K562 (cell line): ENCODE results near the gene RNF187. TPM values are rescaled to one million over a fixed set of nuclear protein-coding genes. Genes with fewer than 3 reads are reported as not detected.

Source experiments
- ATAC-seq: fragments of 200-7000 bp; cut with Tn5 transposase; 3 replicates; pipeline ENCODE4 v1.9.1; 2020; ENCODE audit warnings: moderate library complexity
- BruUV-seq: library from RNA; stranded (reverse); fragments of 400-500 nt; replicated peaks from 2 replicates; lab custom pipeline; 2021; lab: Mats Ljungman, UMichigan
- CTCF ChIA-PET: fragments of 300-600 bp; formaldehyde crosslinking; extraction: SDS; loops from one replicate; lab custom pipeline; 2021; ENCODE audit warnings: low intra/inter-chr PET ratio; lab: Yijun Ruan, JAX
- POLR2A ChIA-PET: fragments of 300-600, 350-650 bp; sonication (Branson Sonifier 250); formaldehyde crosslinking; extraction: SDS; loops from one replicate; lab custom pipeline; 2021; ENCODE audit warnings: antibody characterized with exemption, inconsistent platforms; lab: Yijun Ruan, JAX
- DNase-seq, 4 experiments: peaks; one replicate each; pipeline versions ENCODE4 v3.0.0 to v3.0.0-alpha.2; 2011 to 2018; ENCODE audit warnings: low spot score in 3 of 4, mixed read lengths in 3 of 4; ENCODE audit errors: extremely low read depth in 1 of 4
- FAIRE-seq: peaks from 2 replicates; lab custom pipeline; 2011; peaks lifted over from hg19 to GRCh38; lab: Jason Lieb, UNC
- H2AFZ ChIP-seq: 2 replicates; pipeline ENCODE4 v1.6.0; 2011; ENCODE audit warnings: low read depth, low read length, control low read depth, inconsistent platforms
- H3K27ac ChIP-seq: fragments of 200-600 bp; 3 replicates; pipeline ENCODE4 v1.8.0; 2011; ENCODE audit warnings: low read depth, mild to moderate bottlenecking, control low read depth, inconsistent platforms, low read length, moderate library complexity, mixed read lengths; ENCODE audit errors: extremely low read depth
- H3K27me3 ChIP-seq, 2 experiments: fragments of 300-600 bp in 1 of 2; 2 replicates in 1 of 2; 3 replicates in 1 of 2; pipeline versions ENCODE4 v1.6.0 to v1.8.0; 2011; ENCODE audit warnings: inconsistent platforms in 2 of 2, low read length in 2 of 2, mild to moderate bottlenecking in 1 of 2, mixed read lengths in 1 of 2, moderate library complexity in 1 of 2; ENCODE audit not compliant: control insufficient read depth in 2 of 2, insufficient read depth in 2 of 2
- H3K36me3 ChIP-seq: fragments of 300-600 bp; 3 replicates; pipeline ENCODE4 v1.8.0; 2011; ENCODE audit warnings: mild to moderate bottlenecking, low read length, inconsistent platforms; ENCODE audit not compliant: control insufficient read depth, insufficient read depth
- H3K4me1 ChIP-seq, 2 experiments: fragments of 200-600 bp in 1 of 2; replicated peaks in 1 of 2; 2 replicates in 1 of 2; 3 replicates in 1 of 2; pipeline versions ENCODE4 v1.5.1 to v1.8.0; 2011; ENCODE audit warnings: inconsistent platforms in 2 of 2, low read length in 2 of 2, mild to moderate bottlenecking in 1 of 2, mixed read lengths in 1 of 2, moderate library complexity in 1 of 2; ENCODE audit not compliant: control insufficient read depth in 2 of 2, insufficient read depth in 2 of 2
- H3K4me2 ChIP-seq: 2 replicates; pipeline ENCODE4 v1.6.1; 2011; ENCODE audit warnings: low read length, control low read depth, inconsistent platforms, mixed read lengths; ENCODE audit not compliant: insufficient read depth
- H3K4me3 ChIP-seq: fragments of 200-600 bp; sonication (generic), shearing (Covaris generic); 2 replicates; pipeline ENCODE4 v1.5.1; 2016; ENCODE audit warnings: control low read depth, inconsistent platforms
- H3K79me2 ChIP-seq: fragments of 200-600 bp; 3 replicates; pipeline ENCODE4 v1.8.0; 2011; ENCODE audit warnings: low read length, inconsistent platforms; ENCODE audit not compliant: control insufficient read depth, insufficient read depth
- H3K9ac ChIP-seq, 2 experiments: 2 replicates each; pipeline versions ENCODE4 v1.6.0 to v1.6.1; 2011; ENCODE audit warnings: low read depth in 2 of 2, low read length in 2 of 2, control low read depth in 1 of 2, inconsistent platforms in 1 of 2, mild to moderate bottlenecking in 1 of 2, mixed read lengths in 1 of 2; ENCODE audit not compliant: insufficient read depth in 1 of 2
- H3K9me1 ChIP-seq: one replicate; pipeline ENCODE4 v1.6.0; 2011; ENCODE audit warnings: inconsistent platforms, mild to moderate bottlenecking, low read length, moderate library complexity; ENCODE audit not compliant: control insufficient read depth, insufficient read depth
- H3K9me3 ChIP-seq: replicated peaks from 2 replicates; pipeline ENCODE4 v1.5.1; 2011; ENCODE audit warnings: low read depth, low read length, inconsistent platforms; ENCODE audit not compliant: control insufficient read depth, insufficient read depth
- H4K20me1 ChIP-seq: replicated peaks from 2 replicates; pipeline ENCODE4 v1.6.1; 2011; ENCODE audit warnings: low read length, inconsistent platforms, mixed read lengths; ENCODE audit not compliant: control insufficient read depth, insufficient read depth
- CEBPB ChIP-seq: fragments of 450-650 bp; IDR thresholded peaks from 2 replicates; pipeline ENCODE4 v1.6.1; 2016; ENCODE audit warnings: missing genetic modification characterization, missing compliant biosample characterization
- CGGBP1 ChIP-seq: fragments of 250-450 bp; sonication (Bioruptor Pico); IDR thresholded peaks from 2 replicates; pipeline ENCODE4 v1.9.0; 2021; ENCODE audit warnings: mild to moderate bottlenecking
- CREB5 ChIP-seq: fragments of 250-450 bp; sonication (Bioruptor Pico); IDR thresholded peaks from 2 replicates; pipeline ENCODE4 v1.5.0; 2020; ENCODE audit warnings: mild to moderate bottlenecking
- MEF2A ChIP-seq: IDR thresholded peaks from 2 replicates; pipeline ENCODE4 v1.6.1; 2011; ENCODE audit warnings: low read depth, mild to moderate bottlenecking, low read length, moderate library complexity; ENCODE audit not compliant: control insufficient read depth
- RBFOX2 ChIP-seq: fragments of 200-400 bp; formaldehyde crosslinking; IDR thresholded peaks from 2 replicates; pipeline ENCODE4 v1.6.1; 2017; ENCODE audit warnings: low read depth, mild to moderate bottlenecking, low read length, moderate library complexity
- SIN3A ChIP-seq, 2 experiments: fragments of 150-350 bp in 1 of 2; IDR thresholded peaks; 2 replicates each; pipeline ENCODE4 v1.6.1; 2011 to 2016; ENCODE audit warnings: borderline replicate concordance in 2 of 2, low read depth in 2 of 2, low read length in 2 of 2, mild to moderate bottlenecking in 2 of 2, moderate library complexity in 2 of 2; ENCODE audit not compliant: control insufficient read depth in 1 of 2
- STAT5A ChIP-seq: IDR thresholded peaks from 2 replicates; pipeline ENCODE4 v1.6.1; 2012; ENCODE audit warnings: low read length, inconsistent platforms, borderline replicate concordance
- TCF15 ChIP-seq: fragments of 250-450 bp; sonication (Bioruptor Pico); IDR thresholded peaks from 2 replicates; pipeline ENCODE4 v1.8.0; 2022; ENCODE audit warnings: moderate library complexity, mild to moderate bottlenecking, inconsistent platforms
- UBTF ChIP-seq, 2 experiments: IDR thresholded peaks; 2 replicates each; pipeline ENCODE4 v1.6.1; 2012; ENCODE audit warnings: improper control_type of control experiment in 2 of 2, low read depth in 2 of 2, low read length in 2 of 2, borderline replicate concordance in 1 of 2
- ZNF707 ChIP-seq: fragments of 250-450 bp; sonication (Bioruptor Pico); conservative IDR thresholded peaks from 2 replicates; pipeline ENCODE4 v1.8.0; 2022; ENCODE audit warnings: inconsistent platforms, mild to moderate bottlenecking, moderate library complexity
- WGBS: fragments of 100-300 bp; shearing (Covaris generic); methylation state at CpG from one replicate; pipeline ENCODE4 v1.1.6; 2016; ENCODE audit warnings: low coverage, mixed read lengths; ENCODE audit not compliant: insufficient coverage; ENCODE audit errors: missing lambda C conversion rate; 5-methylcytosine and 5-hydroxymethylcytosine counted together
- in situ Hi-C: fragments of 300-500 bp; cut with MboI; formaldehyde crosslinking; loops from 4 replicates; pipeline ENCODE4 v1.15.0; 2018; ENCODE audit warnings: inconsistent platforms, mixed read lengths
- intact Hi-C: fragments of 100-400 bp; cut with micrococcal nuclease; formaldehyde crosslinking; loops from 2 replicates; pipeline ENCODE4 v1.14.2; 2022
- polyA plus RNA-seq, 8 experiments: library from polyadenylated mRNA; depleted of rRNA in 4 of 8; stranded (reverse) in 5 of 8; unstranded in 3 of 8; fragments of >200 nt; fragmentation: Nextera tagmentation in 2 of 8; fragmentation: Illumina TruSeq in 1 of 8; extraction: Ambion mirVana in 2 of 8; extraction: Trizol in 1 of 8; gene quantifications; 2 replicates each; pipeline versions ENCODE4 v1.2.1 to v1.2.3, GENCODE V29; 2011 to 2014; ENCODE audit warnings: inconsistent platforms in 1 of 8, missing spikeins in 1 of 8
- total RNA-seq, 7 experiments: library from RNA; depleted of rRNA in 6 of 7; stranded (reverse); fragments of >200 nt in 6 of 7; fragmentation: Illumina TruSeq in 2 of 7; extraction: Trizol in 2 of 7; gene quantifications; 2 replicates each; pipeline versions ENCODE4 v1.2.1 to v1.2.3, GENCODE V29; 2011 to 2021; ENCODE audit warnings: low replicate concordance in 1 of 7

RNF187 gene
- total and polyA plus RNA-seq, 9 of the 15 experiments (the other 6 are each of a cell fraction or from before 2014, with no cell fraction given): 2.3 to 119 (median 41.9) TPM

- no peak for TF ChIP-seq UBTF (IDR thresholded peaks at IDR 0.05; ENCODE audit: borderline replicate concordance in 1 of 2, low read depth in 2 of 2, low read length in 2 of 2)
- TF ChIP-seq SIN3A (IDR thresholded peaks at IDR 0.05; ENCODE audit: borderline replicate concordance in 2 of 2, control insufficient read depth in 1 of 2, low read depth in 2 of 2, low read length in 2 of 2): peak in 1 of 2 experiments; percentile 69; a peak in 1 of 4 replicates
- TF ChIP-seq ZNF707: no peak
- TF ChIP-seq MEF2A: no peak
- TF ChIP-seq, all 486 proteins: peak for 10
Observed at GRCh38 chr1:228455715-228456114, 31.5 kb upstream of the RNF187 start (continued).

GRCh38 chr1:228456252-228457016, 30.7 kb upstream of the RNF187 start:
- no TSS peak for BruUV-seq
- Histone ChIP-seq H3K27me3 (no peaks in the 10 kb centered on the region), H3K36me3 (peaks cover 26% of the 10 kb centered on the region), H3K4me2 (peak overlapping the region; percentile 99), H3K9me1 (peaks cover 15% of the 10 kb centered on the region), H3K79me2 (peaks cover 49% of the 10 kb centered on the region), H3K4me3 (peak overlapping the region; percentile 61), H3K4me1 (peaks cover 37 to 46% of the 10 kb centered on the region in 2 experiments), H3K9ac (peak overlapping the region; percentile 95 to 96), H3K27ac (peak overlapping the region; percentile 97), H3K9me3 (no peaks in the 10 kb centered on the region), H4K20me1 (no peaks in the 10 kb centered on the region; the same call in 1 of the 2 replicates), H2AFZ (no peak overlapping the region)
- in situ Hi-C loops: loop anchor here (10.0 kb wide), 1 partner anchor 112 kb away; no protein-coding TSS in a partner anchor
- WGBS: 0% methylated on average over 6 of the region's 6 CpGs
- FAIRE-seq: no peak
- intact Hi-C loops: loop anchor here (1.0 to 5.0 kb wide), 6 partner anchors 30 to 326 kb away; partner anchors contain the start of genes RNF187 and TRIM11
- ChIA-PET CTCF (interaction anchor here (0.8 to 1.8 kb wide), 2 partner anchors 59 to 103 kb away, joined by 3 to 10 read pairs; no protein-coding TSS in a partner anchor), POLR2A (interaction anchor here (0.6 to 6.4 kb wide), 19 partner anchors 10 to 312 kb away, joined by 3 to 64 read pairs (median 7); partner anchors contain the start of genes RNF187 and TRIM11)
- no peak for ATAC-seq
- no peak for DNase-seq
- TF ChIP-seq CGGBP1 (CRISPR knock-in tag): no peak
- no peak for TF ChIP-seq CREB5 (CRISPR knock-in tag)
- no peak for TF ChIP-seq CEBPB (tag)
- peak; percentile 0; the same call in 1 of the 2 replicates for TF ChIP-seq RBFOX2
- TF ChIP-seq STAT5A: 0 out of 2 replicates have a peak, but pooled peaks have one; percentile 5
- TF ChIP-seq TCF15 (CRISPR knock-in tag): no peak
- TF ChIP-seq SIN3A (IDR thresholded peaks at IDR 0.05; ENCODE audit: borderline replicate concordance in 2 of 2, control insufficient read depth in 1 of 2, low read depth in 2 of 2, low read length in 2 of 2): no peak
